AG04449 (cell line): ENCODE results near the gene KIDINS220.

Experiments
- CTCF ChIA-PET: fragments of 350-600 bp; formaldehyde crosslinking; extraction: SDS; loops from one replicate; lab custom pipeline; 2021; ENCODE audit warnings: antibody characterized with exemption; lab: Yijun Ruan, JAX
- POLR2A ChIA-PET: fragments of 400-600, 350-600 bp; formaldehyde crosslinking; extraction: SDS; loops from one replicate; lab custom pipeline; 2020; ENCODE audit warnings: antibody characterized with exemption, inconsistent platforms; lab: Yijun Ruan, JAX
- DNase-seq: peaks from one replicate; pipeline ENCODE4 v3.0.0-alpha.2; 2010; ENCODE audit warnings: low read depth, low spot score
- H3K4me3 ChIP-seq: 2 replicates; pipeline ENCODE4 v1.5.1; 2011; ENCODE audit warnings: low read depth, mild to moderate bottlenecking, control low read depth, low read length
- TF ChIP-seq, protein P1 (sequence below): IDR thresholded peaks from one replicate; pipeline ENCODE4 v1.5.1; 2011; ENCODE audit warnings: mild to moderate bottlenecking, moderate library complexity, low read length, control low read depth, inconsistent platforms; ENCODE audit not compliant: insufficient read depth; ENCODE audit errors: missing control alignments

The KIDINS220 gene

DNA sequence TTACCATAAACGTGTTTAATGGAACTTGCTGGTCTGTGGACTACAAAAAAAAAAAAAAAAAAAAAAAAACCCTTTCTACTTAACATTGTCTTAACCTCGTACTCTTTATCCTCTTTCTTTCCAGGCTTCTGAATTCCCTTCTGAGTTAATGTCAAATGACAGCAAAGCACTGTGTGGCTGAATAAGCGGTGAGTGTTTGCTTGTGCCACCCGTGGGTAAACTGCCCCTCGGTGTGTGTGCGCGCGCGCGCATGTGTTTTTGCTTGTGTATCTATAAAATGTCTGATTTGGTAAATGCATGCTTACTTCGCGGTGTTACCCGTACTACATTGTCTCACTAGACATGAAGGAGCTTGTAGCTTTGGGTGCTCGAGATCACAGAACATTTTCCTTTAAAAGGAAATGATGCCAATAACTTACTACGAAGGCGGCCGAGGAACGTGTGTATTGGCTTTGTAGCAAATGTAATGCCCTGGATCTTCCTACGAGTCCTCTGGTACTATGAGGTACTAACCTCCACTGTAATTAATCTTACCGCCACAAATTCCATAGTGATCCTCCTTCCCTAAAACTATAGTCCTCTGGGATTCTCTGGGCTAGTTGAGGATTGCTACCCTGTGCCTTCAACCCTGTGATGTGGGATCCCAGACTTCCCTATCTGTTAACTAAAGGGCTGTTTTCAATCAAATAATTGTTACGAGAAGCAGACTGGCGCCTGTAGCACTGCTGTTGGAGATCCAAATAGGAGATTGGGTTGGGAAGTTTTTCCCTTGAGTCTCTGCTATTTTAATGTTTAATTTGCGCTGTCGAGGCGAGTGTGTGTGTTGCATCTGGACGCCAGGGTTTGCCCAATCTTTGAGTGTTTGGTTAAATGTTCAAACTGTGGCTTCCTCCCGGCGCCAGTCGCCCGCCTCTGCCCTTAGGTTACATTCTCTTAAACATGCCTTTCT is 154.4 kb downstream of the KIDINS220 start:
- DNase-seq, result no peak
- POLR2A ChIA-PET, result interaction anchor here (0.5 to 4.0 kb wide), 40 partner anchors 10 to 1255 kb away, joined by 3 to 45 read pairs (median 5); no protein-coding TSS in a partner anchor
- peak overlapping the region; percentile 92 for H3K4me3 ChIP-seq
- CTCF ChIA-PET, result interaction anchor here (0.7 to 1.3 kb wide), 3 partner anchors 138 to 1254 kb away, joined by 3 read pairs; no protein-coding TSS in a partner anchor
- TF ChIP-seq, protein P1, sequence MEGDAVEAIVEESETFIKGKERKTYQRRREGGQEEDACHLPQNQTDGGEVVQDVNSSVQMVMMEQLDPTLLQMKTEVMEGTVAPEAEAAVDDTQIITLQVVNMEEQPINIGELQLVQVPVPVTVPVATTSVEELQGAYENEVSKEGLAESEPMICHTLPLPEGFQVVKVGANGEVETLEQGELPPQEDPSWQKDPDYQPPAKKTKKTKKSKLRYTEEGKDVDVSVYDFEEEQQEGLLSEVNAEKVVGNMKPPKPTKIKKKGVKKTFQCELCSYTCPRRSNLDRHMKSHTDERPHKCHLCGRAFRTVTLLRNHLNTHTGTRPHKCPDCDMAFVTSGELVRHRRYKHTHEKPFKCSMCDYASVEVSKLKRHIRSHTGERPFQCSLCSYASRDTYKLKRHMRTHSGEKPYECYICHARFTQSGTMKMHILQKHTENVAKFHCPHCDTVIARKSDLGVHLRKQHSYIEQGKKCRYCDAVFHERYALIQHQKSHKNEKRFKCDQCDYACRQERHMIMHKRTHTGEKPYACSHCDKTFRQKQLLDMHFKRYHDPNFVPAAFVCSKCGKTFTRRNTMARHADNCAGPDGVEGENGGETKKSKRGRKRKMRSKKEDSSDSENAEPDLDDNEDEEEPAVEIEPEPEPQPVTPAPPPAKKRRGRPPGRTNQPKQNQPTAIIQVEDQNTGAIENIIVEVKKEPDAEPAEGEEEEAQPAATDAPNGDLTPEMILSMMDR, result no peak

DNA sequence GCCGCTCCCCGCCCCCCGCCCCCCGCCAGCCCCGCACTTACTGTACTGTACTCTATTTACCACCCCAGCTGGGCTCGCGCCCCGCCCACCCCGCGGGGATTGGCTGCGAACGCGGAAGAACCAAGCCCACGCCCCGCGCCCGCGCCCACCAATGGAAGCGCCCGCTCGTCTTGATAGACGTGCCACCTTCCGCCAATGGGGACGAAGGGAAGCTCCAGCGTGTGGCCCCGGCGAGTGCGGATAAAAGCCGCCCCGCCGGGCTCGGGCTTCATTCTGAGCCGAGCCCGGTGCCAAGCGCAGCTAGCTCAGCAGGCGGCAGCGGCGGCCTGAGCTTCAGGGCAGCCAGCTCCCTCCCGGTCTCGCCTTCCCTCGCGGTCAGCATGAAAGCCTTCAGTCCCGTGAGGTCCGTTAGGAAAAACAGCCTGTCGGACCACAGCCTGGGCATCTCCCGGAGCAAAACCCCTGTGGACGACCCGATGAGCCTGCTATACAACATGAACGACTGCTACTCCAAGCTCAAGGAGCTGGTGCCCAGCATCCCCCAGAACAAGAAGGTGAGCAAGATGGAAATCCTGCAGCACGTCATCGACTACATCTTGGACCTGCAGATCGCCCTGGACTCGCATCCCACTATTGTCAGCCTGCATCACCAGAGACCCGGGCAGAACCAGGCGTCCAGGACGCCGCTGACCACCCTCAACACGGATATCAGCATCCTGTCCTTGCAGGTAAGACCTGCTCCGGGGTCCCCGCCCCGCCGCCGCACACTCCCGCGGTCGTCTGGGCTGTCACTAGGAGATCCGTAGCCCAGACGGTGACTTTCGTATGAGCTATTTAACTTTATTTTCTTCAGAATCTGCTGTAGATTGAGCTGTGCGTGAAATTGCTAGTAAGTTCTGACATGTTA is 155.4 kb downstream of the KIDINS220 start, which contains the start of gene ID2:
ID2 (plus strand) TSS at position 271 of the 907 bp plus-strand sequence; CDS start at position 381, 110 bp downstream.
- TF ChIP-seq, protein P1, result no peak
- POLR2A ChIA-PET, result interaction anchor here (0.6 to 4.0 kb wide), 78 partner anchors 11 to 1586 kb away, joined by 3 to 45 read pairs (median 4); no protein-coding TSS in a partner anchor
- CTCF ChIA-PET, result interaction anchor here (0.7 to 1.3 kb wide), 3 partner anchors 137 to 1253 kb away, joined by 3 read pairs; no protein-coding TSS in a partner anchor
- DNase-seq, result peak; percentile 92
- H3K4me3 ChIP-seq, result peak within 1 kb of the TSS; percentile 92

DNA sequence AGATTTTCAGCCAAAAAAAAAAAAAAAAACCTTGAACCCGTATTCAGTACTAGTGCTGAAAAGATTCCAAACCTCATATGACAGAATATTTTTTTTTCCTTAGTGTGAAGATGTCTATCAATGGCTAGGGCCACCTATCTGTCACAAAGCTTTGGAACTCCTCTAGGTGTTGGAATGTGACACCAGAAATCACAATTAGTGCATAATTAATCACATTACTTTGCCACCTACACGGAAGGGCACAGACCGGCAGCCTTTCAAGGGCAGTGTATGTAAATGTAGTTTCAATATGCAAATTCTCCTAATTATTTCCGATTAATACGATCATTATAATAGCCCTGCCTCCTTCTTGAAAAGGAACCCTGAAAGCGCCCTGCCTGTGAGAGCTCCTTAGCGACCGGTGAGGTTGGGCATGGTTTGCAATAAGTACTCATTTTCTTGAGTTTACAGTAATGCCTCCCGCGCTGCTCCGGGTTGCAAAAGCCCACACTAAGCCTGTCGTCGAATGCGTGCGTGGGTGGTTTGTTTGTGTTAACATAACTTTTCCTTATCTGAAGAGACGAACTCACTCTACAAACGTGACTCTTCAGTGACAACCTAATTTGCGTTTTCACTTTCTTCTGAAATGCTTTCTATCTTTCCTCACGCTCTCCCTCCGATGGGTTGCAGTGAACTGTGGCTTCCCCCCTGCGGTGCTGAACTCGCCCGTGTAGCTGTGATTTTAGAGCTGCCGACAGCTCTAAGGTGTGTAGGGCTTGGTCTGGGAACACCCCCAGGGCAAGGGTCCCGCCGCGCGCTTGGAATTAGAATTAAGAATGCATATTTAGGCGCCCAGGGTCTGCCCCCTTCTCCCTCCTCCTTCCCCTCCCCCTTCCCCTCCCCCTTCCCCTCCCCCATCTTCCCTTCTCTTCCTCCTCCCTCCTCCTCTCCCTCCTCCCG is 156.3 kb downstream of the KIDINS220 start:
- no peak for DNase-seq
- TF ChIP-seq, protein P1, result no peak
- ChIA-PET POLR2A (interaction anchor here (0.6 to 4.0 kb wide), 71 partner anchors 11 to 1585 kb away, joined by 3 to 45 read pairs (median 4); no protein-coding TSS in a partner anchor), CTCF (interaction anchor here (0.7 to 2.2 kb wide), 4 partner anchors 39 to 1478 kb away, joined by 3 to 7 read pairs (median 4); no protein-coding TSS in a partner anchor)
- peak overlapping the region; percentile 61 for H3K4me3 ChIP-seq

DNA sequence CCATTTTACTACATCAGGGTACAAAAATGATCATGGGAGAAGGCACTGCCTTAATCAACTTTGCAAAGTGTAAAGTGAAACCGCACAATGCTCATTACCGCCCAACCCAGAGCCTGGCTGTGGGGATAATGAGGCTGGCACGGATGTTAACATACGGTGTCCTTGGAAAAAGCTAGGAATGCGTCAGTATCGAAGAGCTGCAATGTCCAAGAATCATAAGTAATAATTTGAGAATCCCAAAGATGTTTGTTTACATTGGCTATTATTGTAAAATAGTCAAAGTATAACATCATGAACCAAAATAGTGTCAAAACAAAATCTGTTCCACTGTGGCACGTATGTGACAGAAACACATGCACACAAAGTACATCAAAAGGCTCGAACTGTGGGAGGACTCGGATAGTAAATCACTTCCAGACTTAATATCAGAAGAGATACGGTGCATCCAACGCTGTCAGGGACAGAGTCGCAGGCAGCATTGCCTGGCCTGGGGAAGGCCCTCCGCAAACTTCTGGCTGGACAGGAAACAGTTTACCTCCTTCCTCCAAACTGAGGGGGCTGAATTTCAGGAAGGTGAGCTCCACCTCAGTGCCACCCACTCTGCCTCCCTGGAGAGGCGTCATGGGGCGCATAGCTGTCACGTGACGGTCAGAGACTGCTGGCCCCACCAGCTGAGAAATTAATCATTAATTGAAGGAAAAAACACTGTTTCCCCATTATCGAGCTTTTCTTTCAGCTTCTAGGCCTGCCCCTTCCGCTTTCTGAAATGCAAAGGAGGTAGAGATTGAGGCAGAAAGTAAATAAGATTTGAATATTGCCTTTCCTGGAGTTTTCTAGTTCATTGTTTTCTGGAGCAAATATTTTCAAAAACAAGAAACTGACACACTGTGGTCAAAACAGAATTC is 157.3 kb downstream of the KIDINS220 start:
- TF ChIP-seq, protein P1, result no peak
- peak overlapping the region; percentile 71 for H3K4me3 ChIP-seq
- POLR2A ChIA-PET, result interaction anchor here (0.8 to 4.0 kb wide), 13 partner anchors 10 to 1471 kb away, joined by 3 to 45 read pairs (median 5); no protein-coding TSS in a partner anchor
- CTCF ChIA-PET, result interaction anchor here (0.7 to 2.2 kb wide), 5 partner anchors 23 to 1477 kb away, joined by 3 to 7 read pairs (median 4); no protein-coding TSS in a partner anchor
- no peak for DNase-seq
